Measurements from ENCODE around the gene PTPN13.

Gene PTPN13

GRCh38 chr4:86771141-86771540 is 177.0 kb downstream of the PTPN13 start:
- H3K4me3 ChIP-seq (replicated peaks; ENCODE audit: low read depth, low read length) = no peak overlapping the region
- DNase-seq (ENCODE audit: extremely low read depth, low read depth) = no peak
- TF ChIP-seq, protein P1, sequence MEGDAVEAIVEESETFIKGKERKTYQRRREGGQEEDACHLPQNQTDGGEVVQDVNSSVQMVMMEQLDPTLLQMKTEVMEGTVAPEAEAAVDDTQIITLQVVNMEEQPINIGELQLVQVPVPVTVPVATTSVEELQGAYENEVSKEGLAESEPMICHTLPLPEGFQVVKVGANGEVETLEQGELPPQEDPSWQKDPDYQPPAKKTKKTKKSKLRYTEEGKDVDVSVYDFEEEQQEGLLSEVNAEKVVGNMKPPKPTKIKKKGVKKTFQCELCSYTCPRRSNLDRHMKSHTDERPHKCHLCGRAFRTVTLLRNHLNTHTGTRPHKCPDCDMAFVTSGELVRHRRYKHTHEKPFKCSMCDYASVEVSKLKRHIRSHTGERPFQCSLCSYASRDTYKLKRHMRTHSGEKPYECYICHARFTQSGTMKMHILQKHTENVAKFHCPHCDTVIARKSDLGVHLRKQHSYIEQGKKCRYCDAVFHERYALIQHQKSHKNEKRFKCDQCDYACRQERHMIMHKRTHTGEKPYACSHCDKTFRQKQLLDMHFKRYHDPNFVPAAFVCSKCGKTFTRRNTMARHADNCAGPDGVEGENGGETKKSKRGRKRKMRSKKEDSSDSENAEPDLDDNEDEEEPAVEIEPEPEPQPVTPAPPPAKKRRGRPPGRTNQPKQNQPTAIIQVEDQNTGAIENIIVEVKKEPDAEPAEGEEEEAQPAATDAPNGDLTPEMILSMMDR (IDR thresholded peaks at IDR 0.05; ENCODE audit: low read depth, low read length, missing control alignments) = no peak

DNA sequence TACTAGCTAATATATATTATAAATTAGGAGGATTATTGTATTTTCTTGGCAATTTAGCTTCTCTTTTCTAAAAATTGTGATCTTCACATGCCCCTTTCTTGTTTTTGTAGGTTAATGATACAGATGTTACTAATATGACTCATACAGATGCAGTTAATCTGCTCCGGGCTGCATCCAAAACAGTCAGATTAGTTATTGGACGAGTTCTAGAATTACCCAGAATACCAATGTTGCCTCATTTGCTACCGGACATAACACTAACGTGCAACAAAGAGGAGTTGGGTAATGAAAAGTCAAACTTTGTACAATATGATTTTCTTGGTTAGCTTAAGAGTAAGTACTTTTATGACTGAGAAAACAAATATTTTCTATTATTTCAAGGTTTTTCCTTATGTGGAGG is 180.9 kb downstream of the PTPN13 start:
- TF ChIP-seq, protein P1 (IDR thresholded peaks at IDR 0.05; ENCODE audit: low read depth, low read length, missing control alignments) = no peak
- no peak for DNase-seq (ENCODE audit: extremely low read depth, low read depth)
- H3K4me3 ChIP-seq (replicated peaks; ENCODE audit: low read depth, low read length) = no peak overlapping the region

DNA sequence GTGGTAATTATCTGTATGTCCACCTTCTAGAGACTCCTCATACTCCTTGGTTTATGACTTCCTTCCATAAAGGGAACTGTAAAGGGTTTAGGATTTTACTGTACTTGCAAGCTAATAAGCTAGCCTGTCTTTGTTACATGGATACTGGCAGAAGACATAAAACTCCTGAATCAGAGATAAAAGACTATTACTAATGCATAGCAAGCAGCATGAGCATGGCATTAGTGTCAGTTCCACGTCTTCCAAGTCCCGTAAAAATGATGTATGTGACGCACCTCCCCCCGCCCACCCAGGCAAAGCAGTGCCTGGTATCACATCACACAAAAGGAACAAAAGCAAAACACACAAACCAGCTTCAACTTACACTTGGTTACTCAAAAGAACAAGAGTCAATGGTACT is 184.1 kb downstream of the PTPN13 start:
- H3K4me3 ChIP-seq (replicated peaks; ENCODE audit: low read depth, low read length) = no peak overlapping the region
- TF ChIP-seq, protein P1 (IDR thresholded peaks at IDR 0.05; ENCODE audit: low read depth, low read length, missing control alignments) = no peak
- DNase-seq (ENCODE audit: extremely low read depth, low read depth) = no peak

DNA sequence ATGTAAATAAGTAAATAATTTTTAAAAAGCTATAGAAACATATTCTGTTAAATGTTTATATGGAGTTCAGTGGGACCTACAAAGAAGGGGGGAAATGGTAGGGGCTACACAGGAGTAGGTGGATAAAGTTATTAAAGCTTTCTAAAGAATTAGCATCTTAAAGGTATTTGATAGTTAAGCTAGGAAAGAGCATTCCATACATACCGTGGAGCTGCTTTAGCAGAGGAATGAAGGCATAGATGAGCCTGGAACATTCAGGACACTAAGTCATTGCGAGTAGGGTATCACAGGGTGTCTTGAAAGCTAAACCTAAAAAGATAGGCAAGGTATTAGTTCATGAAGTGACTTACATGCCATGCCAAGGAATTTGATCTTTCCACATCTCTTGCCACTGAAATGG is 194.7 kb downstream of the PTPN13 start:
- no peak for DNase-seq (ENCODE audit: extremely low read depth, low read depth)
- TF ChIP-seq, protein P1 (IDR thresholded peaks at IDR 0.05; ENCODE audit: low read depth, low read length, missing control alignments) = no peak
- H3K4me3 ChIP-seq (replicated peaks; ENCODE audit: low read depth, low read length) = no peak overlapping the region

- no peak for DNase-seq (ENCODE audit: extremely low read depth, low read depth)
- H3K4me3 ChIP-seq (replicated peaks; ENCODE audit: low read depth, low read length) = no peak overlapping the region
- TF ChIP-seq, protein P1 (IDR thresholded peaks at IDR 0.05; ENCODE audit: low read depth, low read length, missing control alignments) = no peak
Measured at GRCh38 chr4:86791126-86791525, 197.0 kb downstream of the PTPN13 start.

DNA sequence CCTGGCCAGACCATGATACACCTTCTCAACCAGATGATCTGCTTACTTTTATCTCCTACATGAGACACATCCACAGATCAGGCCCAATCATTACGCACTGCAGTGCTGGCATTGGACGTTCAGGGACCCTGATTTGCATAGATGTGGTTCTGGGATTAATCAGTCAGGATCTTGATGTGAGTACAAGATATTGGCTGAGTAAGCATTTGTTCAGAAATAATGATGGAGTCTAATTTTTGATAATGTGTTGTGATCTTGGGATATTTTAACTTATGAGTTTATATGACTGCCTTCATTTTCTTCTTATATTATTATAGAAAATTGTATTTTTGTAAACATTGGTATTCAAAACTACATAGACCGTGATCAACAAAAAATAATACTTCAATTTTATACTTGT is 215.7 kb downstream of the PTPN13 start:
- H3K4me3 ChIP-seq (replicated peaks; ENCODE audit: low read depth, low read length) = no peak overlapping the region
- no peak for DNase-seq (ENCODE audit: extremely low read depth, low read depth)

DNA sequence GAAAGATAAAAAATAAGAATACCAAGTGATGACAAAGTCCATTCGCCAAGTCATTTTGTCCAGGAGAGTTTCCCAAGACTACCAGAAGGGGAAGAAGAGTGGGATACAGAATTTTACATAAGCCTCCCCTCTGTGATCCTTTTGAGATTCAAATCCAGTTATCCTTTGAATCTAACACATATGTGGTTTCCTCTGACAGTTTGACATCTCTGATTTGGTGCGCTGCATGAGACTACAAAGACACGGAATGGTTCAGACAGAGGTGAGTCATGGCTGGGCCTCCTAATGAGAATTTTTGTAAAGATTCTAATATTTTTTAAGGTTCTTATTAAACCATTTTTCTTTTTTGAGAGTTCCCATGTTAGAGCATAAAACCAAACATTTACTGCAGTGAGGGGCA is 216.7 kb downstream of the PTPN13 start:
- no peak overlapping the region for H3K4me3 ChIP-seq (replicated peaks; ENCODE audit: low read depth, low read length)
- DNase-seq (ENCODE audit: extremely low read depth, low read depth) = no peak
- TF ChIP-seq, protein P1 (IDR thresholded peaks at IDR 0.05; ENCODE audit: low read depth, low read length, missing control alignments) = no peak

More for the DNA sequence above, 215.7 kb downstream of the PTPN13 start:
- TF ChIP-seq, protein P1 (IDR thresholded peaks at IDR 0.05; ENCODE audit: low read depth, low read length, missing control alignments) = no peak
